HK-2 (cell line): ENCODE results near the gene CYP17A1.
A peak's percentile ranks its signal among the peaks of the same experiment; 100 is the strongest.

Experiments used
- DNase-seq: peaks from one replicate; pipeline ENCODE4 v3.0.0-alpha.2; 2018; ENCODE audit not compliant: unreplicated experiment

The CYP17A1 gene

DNA sequence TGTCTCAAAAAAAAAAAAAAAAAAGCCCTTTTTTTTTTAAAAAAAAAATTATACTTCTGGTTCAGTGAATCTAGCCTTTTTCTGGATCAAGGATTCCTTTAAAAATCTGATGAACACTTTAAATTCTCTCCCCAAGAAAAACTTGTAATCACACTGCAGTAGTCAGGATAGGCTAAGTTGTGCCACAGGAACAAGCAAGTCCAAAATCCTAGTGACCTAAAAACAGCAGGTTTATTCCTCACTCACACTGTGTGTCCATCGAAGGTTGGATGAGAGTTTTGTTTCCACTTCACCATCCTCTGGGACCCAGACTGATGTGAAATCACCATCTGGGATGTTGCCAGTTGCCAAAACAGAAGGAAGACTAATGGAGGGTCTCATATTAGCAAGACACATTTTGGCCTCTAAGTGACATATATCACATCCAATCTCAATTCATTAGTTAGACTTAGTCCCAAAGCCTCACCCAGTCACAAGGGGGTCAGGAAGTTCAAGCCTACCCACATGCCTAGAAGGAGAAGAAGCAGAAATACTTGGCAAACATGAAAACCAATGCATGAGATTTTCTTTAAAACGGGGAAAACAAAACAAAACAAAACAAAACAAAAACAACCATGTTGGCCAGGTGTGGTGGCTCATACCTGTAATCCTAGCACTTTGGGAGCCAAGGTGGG lies 32.7 kb downstream of the CYP17A1 start:
- DNase-seq: no peak

DNA sequence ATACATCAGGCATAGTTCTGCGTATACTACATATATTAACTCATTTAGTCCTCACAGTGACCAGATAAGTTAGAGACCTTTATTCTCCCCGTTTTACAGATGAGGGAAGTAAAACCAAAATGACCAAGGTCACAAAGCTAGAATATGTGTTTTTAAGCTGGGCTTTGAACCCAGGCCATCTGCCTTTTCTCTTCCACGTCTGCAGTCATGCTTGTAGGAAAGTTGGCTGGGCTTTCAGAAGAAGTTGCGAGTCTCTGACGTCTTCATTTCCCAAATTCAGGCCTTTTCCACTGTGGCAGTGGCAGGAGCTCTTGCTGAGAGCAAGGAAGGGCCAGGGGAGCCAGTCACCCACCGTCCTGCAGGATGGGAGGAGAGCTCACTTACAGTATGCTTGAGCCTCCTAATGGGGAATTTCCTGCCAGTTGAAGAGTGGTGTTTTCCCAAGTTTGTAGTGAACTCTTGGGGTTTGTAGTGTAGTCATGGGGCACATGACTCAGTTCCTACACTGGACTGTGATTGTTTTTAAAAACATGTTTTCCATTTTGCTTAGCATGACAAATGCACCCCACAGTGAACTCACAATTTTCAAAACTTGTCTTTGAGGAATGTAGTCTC lies 34.2 kb downstream of the CYP17A1 start:
- peak; percentile 62 for DNase-seq

- DNase-seq: no peak
Observed at GRCh38 chr10:102801978-102802377, 35.2 kb downstream of the CYP17A1 start.

GRCh38 chr10:102801496-102801895 lies 35.7 kb downstream of the CYP17A1 start:
- DNase-seq: no peak

- DNase-seq: no peak
Observed at GRCh38 chr10:102800611-102801335, 36.4 kb downstream of the CYP17A1 start.

GRCh38 chr10:102799691-102800471 lies 37.3 kb downstream of the CYP17A1 start:
- DNase-seq: no peak

DNA sequence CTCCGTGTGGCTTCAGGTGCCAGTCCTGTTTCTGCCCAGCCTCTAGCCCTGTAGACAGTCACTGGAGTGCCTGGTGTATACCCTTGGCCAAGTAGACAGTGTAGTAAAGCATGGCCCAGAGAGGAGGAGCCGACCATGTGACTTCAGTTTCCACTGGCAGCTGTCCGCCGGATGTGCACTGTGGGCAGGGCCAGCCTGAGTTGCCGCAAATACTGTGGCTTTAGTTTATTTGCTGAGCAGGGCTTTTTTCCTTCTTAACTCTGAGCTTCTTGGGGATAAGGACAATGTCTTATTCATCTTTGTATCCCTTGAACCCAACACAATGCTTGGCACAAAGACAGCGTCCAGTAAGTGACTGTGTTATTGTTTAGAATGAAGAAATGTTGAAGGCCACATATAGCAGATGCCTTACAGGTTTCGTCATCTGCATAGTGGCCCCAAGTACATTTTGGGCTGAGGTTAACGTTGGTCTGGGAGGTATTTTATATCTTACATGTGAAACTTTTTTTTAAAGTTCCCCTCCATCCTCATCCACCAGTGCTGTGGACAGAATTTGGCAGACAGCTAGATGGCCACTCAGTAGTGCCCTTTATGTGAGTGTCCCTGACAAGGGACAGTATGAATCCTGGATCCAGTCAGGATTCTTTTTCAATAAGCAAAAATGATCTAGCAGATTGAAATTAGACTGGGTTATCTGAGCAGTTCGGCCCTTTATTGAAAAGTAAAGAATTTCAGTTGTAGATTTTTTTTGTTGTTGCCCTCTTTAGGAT lies 40.6 kb downstream of the CYP17A1 start:
- no peak for DNase-seq

GRCh38 chr10:102795453-102796406 lies 41.5 kb downstream of the CYP17A1 start:
- no peak for DNase-seq

GRCh38 chr10:102791754-102792395 lies 45.3 kb downstream of the CYP17A1 start:
- no peak for DNase-seq

DNA sequence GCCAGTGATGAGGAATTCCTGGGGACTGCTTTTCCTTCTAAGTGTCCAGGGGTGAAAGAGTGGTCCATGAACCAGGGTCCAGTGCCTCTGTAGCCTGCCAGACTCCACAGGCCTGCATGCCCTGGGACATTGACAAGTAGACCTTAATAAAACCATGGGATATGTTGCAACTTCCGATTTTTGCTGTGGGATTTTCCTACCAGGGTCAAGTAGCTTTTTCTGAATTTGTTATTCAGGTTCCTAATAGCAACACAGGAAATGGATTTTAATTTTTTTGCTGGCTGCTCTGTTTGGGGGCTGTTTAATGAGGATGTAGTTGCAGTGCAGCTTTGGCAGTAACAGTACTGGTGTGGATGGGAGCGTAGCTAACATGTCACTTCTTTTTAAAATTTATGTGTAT lies 51.4 kb downstream of the CYP17A1 start:
- DNase-seq: no peak

- DNase-seq: no peak
Observed at GRCh38 chr10:102783568-102783967, 53.6 kb downstream of the CYP17A1 start.

DNA sequence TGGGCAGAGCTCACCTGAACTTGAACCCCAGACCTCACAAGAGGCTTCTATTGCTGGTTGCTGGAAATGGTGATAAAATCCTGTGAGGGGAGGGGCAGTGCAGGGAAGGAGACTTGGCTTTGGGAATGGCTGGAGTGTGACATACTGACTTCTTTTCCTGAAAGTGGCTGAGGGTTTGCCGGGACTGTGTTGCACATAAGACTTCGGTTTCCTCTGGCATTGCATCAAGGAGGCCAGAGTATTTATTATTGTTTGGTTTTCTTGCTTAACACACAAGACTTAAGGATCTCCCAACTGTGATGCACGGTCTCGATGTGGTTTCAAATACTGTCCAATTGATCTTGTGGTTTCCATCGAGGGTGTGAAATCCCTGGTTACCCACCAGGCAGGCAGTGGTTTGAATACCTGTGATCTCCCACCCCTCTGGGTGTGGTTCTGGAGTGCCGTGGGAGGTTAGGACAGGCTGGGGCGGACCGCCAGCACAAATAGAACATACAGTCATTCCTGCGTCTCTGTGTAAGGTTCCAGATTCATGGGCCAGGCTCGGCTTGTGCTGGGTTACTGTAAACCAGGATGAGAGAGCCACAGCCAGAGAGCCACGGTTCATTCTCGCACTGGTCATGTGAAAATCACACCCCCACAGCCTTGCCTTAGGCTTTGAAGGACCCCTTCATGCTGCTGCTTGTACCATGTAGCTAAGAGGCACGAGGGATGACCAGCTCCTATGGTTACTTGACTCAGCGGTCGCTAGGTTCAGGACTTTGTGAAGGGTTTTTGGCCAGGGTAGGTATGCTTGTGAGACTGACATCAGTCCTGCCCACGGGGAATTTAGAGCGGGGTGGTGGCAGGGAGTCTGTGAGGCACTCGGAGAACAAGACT lies 54.3 kb downstream of the CYP17A1 start:
- no peak for DNase-seq

DNA sequence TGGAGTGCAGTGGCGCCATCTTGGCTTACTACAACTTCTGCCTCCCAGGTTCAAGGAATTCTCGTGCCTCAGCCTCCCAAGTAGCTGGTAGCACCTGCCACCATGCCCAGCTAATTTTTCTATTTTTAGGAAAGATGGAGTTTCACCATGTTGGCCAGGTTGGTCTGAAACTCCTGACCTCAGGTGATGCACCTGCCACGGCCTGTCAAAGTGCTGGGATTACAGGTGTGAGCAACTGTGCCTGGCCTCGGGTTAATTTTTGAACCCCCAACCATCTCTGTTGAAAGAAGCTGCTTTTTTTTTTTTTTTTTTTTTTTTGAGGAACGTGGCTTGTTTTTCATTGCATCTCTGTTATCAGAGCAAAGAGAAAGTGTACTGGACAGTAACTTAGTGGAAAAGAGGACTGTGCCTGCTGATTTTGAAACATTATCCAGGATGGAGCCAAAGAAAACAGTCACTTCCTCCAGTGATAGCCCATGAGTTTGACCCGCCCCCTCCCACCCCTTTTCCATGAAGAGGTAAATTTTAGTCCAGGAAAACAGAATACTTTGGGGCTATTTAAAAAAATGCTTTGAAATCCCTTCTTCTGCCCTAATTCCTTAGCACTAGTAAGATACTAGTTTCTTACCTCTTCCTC lies 55.2 kb downstream of the CYP17A1 start:
- DNase-seq: no peak

DNA sequence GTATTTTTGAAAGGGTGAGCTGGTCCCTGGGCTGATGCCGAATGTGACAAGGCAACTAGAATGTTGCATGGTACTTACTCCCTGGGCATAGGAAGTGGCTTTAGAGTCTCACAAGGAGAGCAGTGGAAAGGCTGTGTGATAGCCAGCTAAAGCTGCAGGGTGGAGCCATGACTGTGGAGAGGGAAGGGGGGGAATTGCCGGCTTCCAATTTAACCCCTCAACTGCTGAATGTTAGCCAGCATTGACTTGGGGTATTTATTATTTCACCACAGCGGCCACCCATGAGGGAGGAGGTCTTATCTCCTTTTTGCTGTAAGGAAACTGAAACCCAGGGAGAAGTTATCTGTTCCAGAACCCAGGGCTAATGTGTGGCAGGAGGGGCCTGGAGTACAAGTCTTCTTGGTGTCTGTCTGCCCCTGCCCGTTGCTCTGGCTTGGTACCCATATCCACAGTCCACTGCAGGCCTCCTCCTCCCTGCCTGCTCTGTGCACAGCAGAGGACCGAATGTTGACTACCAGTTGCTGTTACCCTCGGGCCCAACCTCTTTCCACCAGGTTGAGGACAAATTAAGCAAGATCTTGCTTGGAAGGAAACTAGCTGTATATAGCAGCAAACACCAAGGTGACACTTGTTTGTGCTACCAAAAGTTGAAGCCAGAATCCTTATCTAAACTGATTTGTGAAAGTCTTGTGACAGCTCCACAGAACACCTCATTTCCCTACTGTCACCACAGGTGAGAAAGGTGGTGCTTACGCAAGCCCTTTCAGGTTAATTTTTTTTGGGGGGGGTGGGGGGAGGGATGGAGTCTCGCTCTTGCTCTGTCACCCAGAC lies 55.9 kb downstream of the CYP17A1 start:
- no peak for DNase-seq
